Adipocyte (in vitro differentiated cells): ENCODE measurements around the gene ZCCHC12.
"Not testable (repeated sequence)": the region's sequence is repeated elsewhere in the genome, so short reads cannot be mapped to it uniquely, and the experiment has no call there.

ENCODE experiments used
- DNase-seq: peaks from one replicate; pipeline ENCODE4 v3.0.0-alpha.2; 2015; ENCODE audit warnings: low read depth
- H3K27me3 ChIP-seq: replicated peaks from 2 replicates; pipeline ENCODE4 v1.7.0; 2013; ENCODE audit warnings: mild to moderate bottlenecking, low read length, moderate library complexity; ENCODE audit not compliant: control insufficient read depth, insufficient read depth
- H3K36me3 ChIP-seq: 2 replicates; pipeline ENCODE4 v1.7.0; 2013; ENCODE audit warnings: low read length, mild to moderate bottlenecking, moderate library complexity; ENCODE audit not compliant: control insufficient read depth, insufficient read depth, severe bottlenecking
- H3K4me1 ChIP-seq: 2 replicates; pipeline ENCODE4 v1.7.0; 2013; ENCODE audit warnings: mild to moderate bottlenecking, low read length, moderate library complexity; ENCODE audit not compliant: control insufficient read depth, insufficient read depth
- H3K4me3 ChIP-seq: 2 replicates; pipeline ENCODE4 v1.7.0; 2013; ENCODE audit warnings: mild to moderate bottlenecking, low read length, moderate library complexity
- H3K9ac ChIP-seq: 2 replicates; pipeline ENCODE4 v1.7.0; 2013; ENCODE audit warnings: mild to moderate bottlenecking, low read length, moderate library complexity
- H3K9me3 ChIP-seq: 2 replicates; pipeline ENCODE4 v1.7.0; 2013; ENCODE audit warnings: mild to moderate bottlenecking, low read length, moderate library complexity; ENCODE audit not compliant: control insufficient read depth

The ZCCHC12 gene

DNA sequence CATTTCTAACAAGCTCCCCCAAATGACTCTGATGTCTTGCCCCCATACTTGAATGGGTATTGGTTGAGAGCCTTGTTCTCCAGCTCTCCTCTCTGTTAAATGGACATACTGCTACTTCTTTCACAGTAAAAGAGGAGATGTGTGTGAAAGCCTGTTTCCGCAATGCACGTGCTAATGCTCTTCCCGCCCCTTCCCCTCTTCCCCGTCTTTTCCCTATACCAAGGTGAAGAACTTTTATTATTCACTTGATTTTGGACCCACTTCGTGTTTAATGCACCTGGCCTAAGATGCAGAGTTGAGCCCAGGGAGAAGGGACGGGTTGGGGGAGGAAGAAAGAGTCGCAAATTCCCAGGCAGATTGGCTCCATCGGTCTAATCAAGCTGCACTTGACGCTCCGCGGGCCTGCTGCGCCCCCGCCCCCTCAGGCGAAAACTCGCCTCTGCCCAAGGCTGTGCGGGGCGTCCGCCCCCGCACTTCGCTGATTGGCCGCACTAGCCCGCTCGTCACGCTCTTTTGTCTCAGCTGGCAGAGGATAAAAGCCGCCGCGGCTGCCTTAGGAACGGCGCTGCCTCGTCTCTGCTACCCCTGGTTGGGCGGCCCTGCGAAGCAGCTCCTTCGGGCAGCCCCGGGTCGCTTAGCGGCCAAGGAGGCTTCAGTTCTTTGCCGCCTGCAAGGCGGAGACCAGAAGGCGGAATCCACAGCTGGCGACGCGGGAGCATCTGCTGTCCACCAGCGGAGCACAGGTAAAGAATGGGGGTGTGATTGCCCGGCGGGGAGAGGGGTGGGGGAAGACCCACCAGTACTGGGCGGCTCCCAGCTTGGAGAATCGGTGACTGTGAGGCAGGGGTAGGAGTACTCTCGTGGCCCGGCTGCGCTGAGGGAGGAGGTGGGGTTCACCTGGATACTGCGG, at the start of gene ZCCHC12:
Gene ZCCHC12 (plus strand): TSS at position 562 of the 910 bp plus-strand sequence. CDS start 1,421 bp downstream, outside the sequence.
- peak within 1 kb of the TSS; percentile 27 for H3K4me3 ChIP-seq
- peaks cover 44% of the 10 kb centered on the region for H3K27me3 ChIP-seq
- DNase-seq = peak; percentile 51
- H3K9ac ChIP-seq = no peak within 1 kb of the TSS
- peaks cover 4% of the 10 kb centered on the region for H3K4me1 ChIP-seq
- H3K36me3 ChIP-seq = no peaks in the 10 kb centered on the region
- H3K9me3 ChIP-seq = peaks cover 6% of the 10 kb centered on the region

DNA sequence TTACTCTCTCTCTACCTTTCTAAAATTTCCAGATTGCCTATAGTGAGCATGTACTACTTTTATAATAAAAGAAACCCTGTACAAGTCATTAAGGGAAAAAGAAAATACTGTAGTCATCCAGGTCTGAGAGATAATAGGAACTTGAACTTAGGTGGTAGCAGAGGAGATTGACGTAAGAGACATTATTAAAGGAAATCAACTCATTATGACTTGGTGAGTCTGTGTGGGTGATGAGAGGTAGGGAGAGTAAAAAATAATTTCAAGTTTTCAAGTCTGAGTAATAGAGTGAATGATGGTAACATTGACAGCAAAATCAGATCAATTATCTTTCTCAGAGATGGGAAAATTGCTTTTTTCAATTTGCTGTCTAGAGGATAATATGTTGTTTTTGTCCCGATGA, 44.0 kb upstream of the ZCCHC12 start:
- Histone ChIP-seq H3K9ac (no peak overlapping the region), H3K27me3 (no peaks in the 10 kb centered on the region), H3K4me1 (no peaks in the 10 kb centered on the region), H3K36me3 (peaks cover 9% of the 10 kb centered on the region), H3K9me3 (no peaks in the 10 kb centered on the region), H3K4me3 (no peak overlapping the region)
- DNase-seq = no peak

GRCh38 chrX:118780509-118780908, 43.1 kb upstream of the ZCCHC12 start:
- Histone ChIP-seq H3K9ac (no peak overlapping the region), H3K4me1 (no peaks in the 10 kb centered on the region), H3K36me3 (peaks cover under 1% of the 10 kb centered on the region), H3K9me3 (no peaks in the 10 kb centered on the region), H3K27me3 (no peaks in the 10 kb centered on the region), H3K4me3 (no peak overlapping the region)
- DNase-seq = no peak

- no peaks in the 10 kb centered on the region for H3K27me3 ChIP-seq
- no peaks in the 10 kb centered on the region for H3K36me3 ChIP-seq
- no peaks in the 10 kb centered on the region for H3K4me1 ChIP-seq
- DNase-seq = peak; percentile 5
- H3K4me3 ChIP-seq = no peak overlapping the region
- no peak overlapping the region for H3K9ac ChIP-seq
- no peaks in the 10 kb centered on the region for H3K9me3 ChIP-seq
These were observed 42.7 kb upstream of the ZCCHC12 start for GRCh38 chrX:118780911-118781310.

DNA sequence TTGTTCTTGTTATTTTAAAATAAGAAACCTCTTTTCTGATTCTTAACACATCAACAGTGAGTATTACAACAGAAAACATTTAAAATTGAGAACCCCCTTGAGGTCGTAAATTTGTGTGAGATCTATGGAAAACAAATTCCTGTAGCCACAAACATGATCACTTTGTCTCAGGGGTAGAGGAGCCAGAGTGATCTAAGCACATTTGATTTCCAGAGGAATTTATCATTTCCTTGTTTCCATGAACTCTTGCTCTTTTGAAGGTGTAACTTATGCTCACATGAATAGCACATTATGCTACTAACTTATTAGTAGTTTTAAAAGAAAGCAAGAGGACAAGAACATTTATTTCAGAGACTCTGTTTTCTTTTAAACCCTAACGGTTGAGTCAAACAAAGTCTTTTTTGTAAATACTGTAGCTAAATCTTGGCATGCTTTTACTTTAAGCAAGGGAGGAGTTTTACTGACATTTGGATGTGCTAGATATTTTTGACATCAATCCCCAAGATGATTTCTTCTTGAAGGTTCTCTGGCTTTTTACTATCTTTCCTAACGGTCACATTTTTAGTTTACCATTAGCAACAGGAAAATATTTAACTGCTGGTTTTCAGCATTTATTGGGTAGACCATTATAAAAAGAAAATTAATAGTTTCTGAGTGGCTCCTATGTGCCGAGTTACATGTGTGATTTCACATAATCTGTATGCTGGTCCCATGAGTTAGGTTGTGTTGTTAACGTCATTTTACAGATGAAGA, 27.9 kb upstream of the ZCCHC12 start:
- Histone ChIP-seq H3K9ac (no peak overlapping the region), H3K9me3 (no peaks in the 10 kb centered on the region), H3K4me3 (peak overlapping the region; percentile 8), H3K4me1 (no peaks in the 10 kb centered on the region), H3K27me3 (no peaks in the 10 kb centered on the region), H3K36me3 (peaks cover 18% of the 10 kb centered on the region)
- DNase-seq = no peak

DNA sequence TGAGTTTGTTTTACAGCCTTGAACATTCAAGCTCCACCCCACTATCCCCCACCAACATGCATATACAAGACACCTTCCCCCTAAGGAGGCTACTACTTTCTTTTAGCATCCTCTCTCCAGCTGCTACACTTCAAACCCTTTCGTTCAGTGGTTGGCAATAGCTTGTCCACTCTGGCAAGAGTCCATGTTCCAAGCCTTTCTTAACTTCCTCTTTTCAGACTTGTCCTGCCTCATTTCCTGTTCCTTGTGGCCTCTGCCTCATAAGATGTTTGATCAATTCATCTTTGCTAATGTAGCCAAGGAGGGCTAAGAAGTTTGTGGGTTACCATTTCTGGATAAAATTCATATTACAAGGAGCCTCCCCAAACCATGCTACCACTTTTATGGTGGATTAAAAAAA, 20.8 kb upstream of the ZCCHC12 start:
- no peak overlapping the region for H3K4me3 ChIP-seq
- no peak for DNase-seq
- H3K27me3 ChIP-seq = peaks cover 6% of the 10 kb centered on the region
- H3K36me3 ChIP-seq = no peaks in the 10 kb centered on the region
- no peak overlapping the region for H3K9ac ChIP-seq
- H3K4me1 ChIP-seq = no peaks in the 10 kb centered on the region
- no peaks in the 10 kb centered on the region for H3K9me3 ChIP-seq

- peaks cover 11% of the 10 kb centered on the region for H3K27me3 ChIP-seq
- DNase-seq = peak; percentile 65
- H3K4me1 ChIP-seq = no peaks in the 10 kb centered on the region
- no peaks in the 10 kb centered on the region for H3K36me3 ChIP-seq
- H3K9ac ChIP-seq = no peak overlapping the region
- H3K9me3 ChIP-seq = no peaks in the 10 kb centered on the region
- no peak overlapping the region for H3K4me3 ChIP-seq
These were observed 16.2 kb upstream of the ZCCHC12 start for GRCh38 chrX:118807151-118808017.

DNA sequence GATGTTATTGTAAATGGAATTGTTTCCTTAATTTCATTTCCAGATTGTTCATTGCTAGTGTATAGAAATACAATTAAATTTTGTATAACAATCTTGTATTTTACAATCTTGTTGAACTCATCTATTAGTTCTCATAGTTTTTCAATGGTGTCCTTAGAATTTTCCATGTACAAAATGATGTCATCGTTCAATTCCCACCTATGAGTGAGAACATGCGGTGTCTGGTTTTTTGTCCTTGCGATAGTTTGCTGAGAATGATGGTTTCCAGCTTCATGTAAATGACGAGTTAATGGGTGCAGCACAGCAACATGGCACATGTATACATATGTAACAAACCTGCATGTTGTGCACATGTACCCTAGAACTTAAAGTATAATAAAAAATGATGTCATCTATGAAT, 6.4 kb upstream of the ZCCHC12 start:
- not testable (repeated sequence) for DNase-seq, H3K9me3 ChIP-seq, H3K9ac ChIP-seq, H3K36me3 ChIP-seq, H3K27me3 ChIP-seq, H3K4me3 ChIP-seq, H3K4me1 ChIP-seq

DNA sequence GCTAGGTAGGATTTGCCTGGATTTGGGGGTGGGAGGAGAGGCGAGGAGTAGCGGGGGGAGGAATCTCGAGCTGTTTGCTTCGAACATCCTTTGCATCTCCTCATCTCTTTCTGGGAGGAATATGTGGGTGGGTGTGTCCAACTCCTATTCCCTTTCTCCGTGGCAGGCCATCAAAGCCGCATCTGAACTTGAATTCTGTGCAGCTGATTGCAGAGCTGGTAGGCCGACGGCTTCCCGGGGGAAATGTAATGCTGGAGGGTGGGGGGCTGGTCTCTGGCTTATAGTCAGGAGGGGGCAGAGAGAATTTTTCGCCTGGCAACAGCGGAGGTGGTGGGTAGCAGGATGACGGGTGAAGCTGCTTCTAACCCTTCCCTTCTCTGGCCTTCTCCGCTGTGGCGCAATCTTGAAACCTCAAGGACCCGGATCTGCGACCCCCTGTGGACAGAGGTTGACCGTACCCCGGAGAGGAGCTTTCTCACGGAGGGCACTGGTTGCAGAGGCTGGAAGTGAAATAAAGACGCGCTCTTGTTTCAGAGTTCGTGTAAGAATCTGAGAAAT, 628 bp downstream of the ZCCHC12 start:
- H3K9me3 ChIP-seq = peaks cover 6% of the 10 kb centered on the region
- H3K4me3 ChIP-seq = peak overlapping the region; percentile 27
- H3K9ac ChIP-seq = no peak overlapping the region
- no peak for DNase-seq
- peaks cover 4% of the 10 kb centered on the region for H3K4me1 ChIP-seq
- peaks cover 47% of the 10 kb centered on the region for H3K27me3 ChIP-seq
- no peaks in the 10 kb centered on the region for H3K36me3 ChIP-seq

DNA sequence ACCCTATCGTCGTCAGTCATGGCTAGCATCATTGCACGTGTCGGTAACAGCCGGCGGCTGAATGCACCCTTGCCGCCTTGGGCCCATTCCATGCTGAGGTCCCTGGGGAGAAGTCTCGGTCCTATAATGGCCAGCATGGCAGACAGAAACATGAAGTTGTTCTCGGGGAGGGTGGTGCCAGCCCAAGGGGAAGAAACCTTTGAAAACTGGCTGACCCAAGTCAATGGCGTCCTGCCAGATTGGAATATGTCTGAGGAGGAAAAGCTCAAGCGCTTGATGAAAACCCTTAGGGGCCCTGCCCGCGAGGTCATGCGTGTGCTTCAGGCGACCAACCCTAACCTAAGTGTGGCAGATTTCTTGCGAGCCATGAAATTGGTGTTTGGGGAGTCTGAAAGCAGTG, 1.6 kb downstream of the ZCCHC12 start:
- Histone ChIP-seq H3K27me3 (peaks cover 52% of the 10 kb centered on the region), H3K4me3 (no peak overlapping the region), H3K9me3 (peaks cover 6% of the 10 kb centered on the region), H3K36me3 (no peaks in the 10 kb centered on the region), H3K4me1 (peaks cover 4% of the 10 kb centered on the region), H3K9ac (no peak overlapping the region)
- DNase-seq = no peak
